Measurements from ENCODE around the gene MRM2.

GRCh38 chr7:2274666-2275065, 32.7 kb upstream of the MRM2 start:
- TF ChIP-seq, protein P1, sequence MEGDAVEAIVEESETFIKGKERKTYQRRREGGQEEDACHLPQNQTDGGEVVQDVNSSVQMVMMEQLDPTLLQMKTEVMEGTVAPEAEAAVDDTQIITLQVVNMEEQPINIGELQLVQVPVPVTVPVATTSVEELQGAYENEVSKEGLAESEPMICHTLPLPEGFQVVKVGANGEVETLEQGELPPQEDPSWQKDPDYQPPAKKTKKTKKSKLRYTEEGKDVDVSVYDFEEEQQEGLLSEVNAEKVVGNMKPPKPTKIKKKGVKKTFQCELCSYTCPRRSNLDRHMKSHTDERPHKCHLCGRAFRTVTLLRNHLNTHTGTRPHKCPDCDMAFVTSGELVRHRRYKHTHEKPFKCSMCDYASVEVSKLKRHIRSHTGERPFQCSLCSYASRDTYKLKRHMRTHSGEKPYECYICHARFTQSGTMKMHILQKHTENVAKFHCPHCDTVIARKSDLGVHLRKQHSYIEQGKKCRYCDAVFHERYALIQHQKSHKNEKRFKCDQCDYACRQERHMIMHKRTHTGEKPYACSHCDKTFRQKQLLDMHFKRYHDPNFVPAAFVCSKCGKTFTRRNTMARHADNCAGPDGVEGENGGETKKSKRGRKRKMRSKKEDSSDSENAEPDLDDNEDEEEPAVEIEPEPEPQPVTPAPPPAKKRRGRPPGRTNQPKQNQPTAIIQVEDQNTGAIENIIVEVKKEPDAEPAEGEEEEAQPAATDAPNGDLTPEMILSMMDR (IDR thresholded peaks at IDR 0.05), result no peak
- no peak for TF ChIP-seq POLR2A (IDR thresholded peaks at IDR 0.05)

Measured in right lobe of liver (tissue), 4 donors.